HFF-Myc (cell line): ENCODE measurements around the gene MEI4.

Source experiments
- DNase-seq: peaks from one replicate; pipeline ENCODE4 v3.0.0-alpha.2; 2011; ENCODE audit warnings: low read depth; ENCODE audit errors: extremely low read depth
- H3K4me3 ChIP-seq: replicated peaks from 2 replicates; pipeline ENCODE4 v1.5.1; 2011; ENCODE audit warnings: low read depth, mild to moderate bottlenecking, control low read depth, low read length
- CTCF ChIP-seq: IDR thresholded peaks from 2 replicates; pipeline ENCODE4 v1.5.1; 2012; ENCODE audit warnings: mild to moderate bottlenecking, low read depth, low read length, control low read depth; ENCODE audit errors: missing control alignments

The MEI4 gene

GRCh38 chr6:77652739-77653138 is at the start of gene MEI4:
TSS of gene MEI4 (plus strand) at chr6:77653039. CDS start at chr6:77690672, 37,633 bp downstream.
- no peak for DNase-seq
- no peak for TF ChIP-seq CTCF
- H3K4me3 ChIP-seq: no peak within 1 kb of the TSS

- no peak for TF ChIP-seq CTCF
- DNase-seq: no peak
- no peak overlapping the region for H3K4me3 ChIP-seq
Observed at GRCh38 chr6:77604476-77604875, 48.4 kb upstream of the MEI4 start.

GRCh38 chr6:77607004-77607403 is 45.8 kb upstream of the MEI4 start:
- DNase-seq: no peak
- H3K4me3 ChIP-seq: no peak overlapping the region
- no peak for TF ChIP-seq CTCF

GRCh38 chr6:77609106-77609505 is 43.7 kb upstream of the MEI4 start:
- DNase-seq: no peak
- no peak for TF ChIP-seq CTCF
- no peak overlapping the region for H3K4me3 ChIP-seq

- no peak for DNase-seq
- no peak overlapping the region for H3K4me3 ChIP-seq
- no peak for TF ChIP-seq CTCF
Observed at GRCh38 chr6:77619114-77619513, 33.7 kb upstream of the MEI4 start.

GRCh38 chr6:77620278-77620882 is 32.5 kb upstream of the MEI4 start:
- no peak for TF ChIP-seq CTCF
- no peak overlapping the region for H3K4me3 ChIP-seq
- DNase-seq: no peak

- no peak overlapping the region for H3K4me3 ChIP-seq
- TF ChIP-seq CTCF: no peak
- no peak for DNase-seq
Observed at GRCh38 chr6:77624515-77624914, 28.3 kb upstream of the MEI4 start.
